Coronary artery (tissue), 2 donors: ENCODE measurements around the gene PLAAT1.

Experiments used
- DNase-seq: peaks from one replicate; pipeline ENCODE4 v3.0.0-alpha.2; 2017; ENCODE audit warnings: low spot score
- H3K27ac ChIP-seq, 2 donors: fragments of 200-600 bp; sonication (generic); one replicate each; pipeline ENCODE4 v1.5.1; 2016 to 2019
- H3K4me3 ChIP-seq: fragments of 200-600 bp; sonication (generic); 2 replicates; pipeline ENCODE4 v1.5.1; 2016; ENCODE audit warnings: mild to moderate bottlenecking, moderate library complexity
- TF ChIP-seq, protein P1 (sequence below): fragments of 200-600 bp; sonication (generic); IDR thresholded peaks from one replicate; pipeline ENCODE4 v1.5.1; 2019; ENCODE audit warnings: antibody characterized with exemption

The PLAAT1 gene

DNA sequence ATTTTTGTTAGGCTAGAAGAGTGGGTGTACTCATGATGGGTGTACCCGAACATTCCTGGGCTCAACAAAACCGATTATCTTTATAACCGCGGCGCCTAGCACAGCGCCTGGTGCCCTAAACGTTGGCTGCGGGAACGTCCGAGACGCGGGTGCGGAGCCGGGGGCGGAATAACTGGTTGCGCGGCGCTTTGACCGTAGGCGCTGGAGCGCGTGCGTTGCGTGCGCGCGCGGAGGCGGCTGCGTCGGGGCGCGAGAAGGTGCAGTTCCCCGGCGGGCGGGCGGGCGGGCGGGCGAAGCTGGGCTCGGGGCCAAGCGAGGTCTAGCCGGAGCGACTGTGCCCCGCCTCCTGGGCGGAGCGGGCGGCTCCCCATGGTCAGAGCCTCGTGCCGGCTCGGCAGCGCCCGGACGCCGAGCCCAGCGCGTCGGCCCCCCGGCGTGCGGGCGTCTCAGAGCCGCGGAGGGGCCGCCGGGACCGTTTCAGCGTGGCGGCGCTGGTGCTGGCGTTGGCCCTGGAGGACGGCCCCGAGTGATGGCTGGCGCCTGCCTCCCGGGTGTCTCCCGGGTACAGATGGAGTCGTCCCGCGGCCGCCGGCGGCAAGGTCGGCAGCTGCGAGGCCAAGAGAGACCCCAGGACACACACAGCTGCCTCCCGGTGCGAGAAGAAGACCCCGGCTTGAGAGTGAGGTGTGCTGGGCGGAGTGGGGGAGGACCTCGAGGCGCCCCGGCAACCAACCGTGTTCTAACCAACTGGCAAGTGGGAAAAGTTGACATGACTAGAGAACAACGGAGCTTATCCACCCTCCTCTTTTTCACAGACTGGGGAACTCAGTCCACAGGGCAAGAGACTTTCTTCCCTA lies at the start of gene PLAAT1:
Gene PLAAT1 (plus strand): TSS at position 373 of the 857 bp plus-strand sequence. CDS start 14,429 bp downstream, outside the sequence.
- Histone ChIP-seq H3K27ac (peak within 1 kb of the TSS in 1 of 2 donors; percentile 45), H3K4me3 (peak within 1 kb of the TSS; percentile 71)
- DNase-seq, result no peak
- TF ChIP-seq, protein P1, sequence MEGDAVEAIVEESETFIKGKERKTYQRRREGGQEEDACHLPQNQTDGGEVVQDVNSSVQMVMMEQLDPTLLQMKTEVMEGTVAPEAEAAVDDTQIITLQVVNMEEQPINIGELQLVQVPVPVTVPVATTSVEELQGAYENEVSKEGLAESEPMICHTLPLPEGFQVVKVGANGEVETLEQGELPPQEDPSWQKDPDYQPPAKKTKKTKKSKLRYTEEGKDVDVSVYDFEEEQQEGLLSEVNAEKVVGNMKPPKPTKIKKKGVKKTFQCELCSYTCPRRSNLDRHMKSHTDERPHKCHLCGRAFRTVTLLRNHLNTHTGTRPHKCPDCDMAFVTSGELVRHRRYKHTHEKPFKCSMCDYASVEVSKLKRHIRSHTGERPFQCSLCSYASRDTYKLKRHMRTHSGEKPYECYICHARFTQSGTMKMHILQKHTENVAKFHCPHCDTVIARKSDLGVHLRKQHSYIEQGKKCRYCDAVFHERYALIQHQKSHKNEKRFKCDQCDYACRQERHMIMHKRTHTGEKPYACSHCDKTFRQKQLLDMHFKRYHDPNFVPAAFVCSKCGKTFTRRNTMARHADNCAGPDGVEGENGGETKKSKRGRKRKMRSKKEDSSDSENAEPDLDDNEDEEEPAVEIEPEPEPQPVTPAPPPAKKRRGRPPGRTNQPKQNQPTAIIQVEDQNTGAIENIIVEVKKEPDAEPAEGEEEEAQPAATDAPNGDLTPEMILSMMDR, result no peak

DNA sequence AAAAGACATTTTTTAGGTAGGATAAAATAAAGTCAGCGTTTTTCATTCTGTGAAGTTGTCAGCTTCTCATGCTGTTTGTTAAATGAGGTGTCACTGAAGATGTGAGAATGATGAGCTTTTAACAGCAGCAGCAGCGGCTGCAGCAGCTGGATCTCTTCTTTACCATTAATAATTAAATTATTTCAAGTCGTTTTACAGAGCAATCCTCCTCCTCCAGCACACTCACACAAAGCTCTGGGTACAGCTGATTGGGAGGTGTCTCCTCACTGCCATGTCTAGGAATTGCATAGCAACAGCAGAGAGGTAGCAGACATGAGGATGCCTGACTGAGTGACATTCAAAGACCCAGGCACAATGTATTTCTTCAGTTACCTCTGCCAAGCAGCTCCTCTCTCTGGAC lies 46.7 kb upstream of the PLAAT1 start:
- TF ChIP-seq, protein P1, result no peak
- DNase-seq, result no peak
- Histone ChIP-seq H3K27ac (no peak overlapping the region), H3K4me3 (no peak overlapping the region)

DNA sequence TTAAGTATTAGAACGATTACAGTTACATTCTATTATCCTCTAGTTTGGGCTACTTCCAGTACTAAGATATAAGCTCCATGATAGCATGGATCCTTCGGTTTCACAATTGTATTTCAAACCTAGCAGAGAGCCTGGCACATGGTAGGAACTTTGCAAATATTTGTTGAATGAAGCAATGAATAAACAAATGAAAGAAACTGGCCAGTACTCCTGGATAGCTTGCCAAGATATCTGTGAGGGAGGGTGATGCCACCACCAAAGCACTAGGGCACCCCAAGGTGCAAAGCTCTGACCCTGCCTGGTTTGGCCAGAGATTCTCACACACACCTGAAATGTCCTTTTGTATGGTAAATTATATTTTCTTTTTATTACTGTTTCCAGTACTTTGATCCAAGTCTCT lies 44.3 kb upstream of the PLAAT1 start:
- TF ChIP-seq, protein P1, result no peak
- Histone ChIP-seq H3K27ac (no peak overlapping the region), H3K4me3 (no peak overlapping the region)
- no peak for DNase-seq

DNA sequence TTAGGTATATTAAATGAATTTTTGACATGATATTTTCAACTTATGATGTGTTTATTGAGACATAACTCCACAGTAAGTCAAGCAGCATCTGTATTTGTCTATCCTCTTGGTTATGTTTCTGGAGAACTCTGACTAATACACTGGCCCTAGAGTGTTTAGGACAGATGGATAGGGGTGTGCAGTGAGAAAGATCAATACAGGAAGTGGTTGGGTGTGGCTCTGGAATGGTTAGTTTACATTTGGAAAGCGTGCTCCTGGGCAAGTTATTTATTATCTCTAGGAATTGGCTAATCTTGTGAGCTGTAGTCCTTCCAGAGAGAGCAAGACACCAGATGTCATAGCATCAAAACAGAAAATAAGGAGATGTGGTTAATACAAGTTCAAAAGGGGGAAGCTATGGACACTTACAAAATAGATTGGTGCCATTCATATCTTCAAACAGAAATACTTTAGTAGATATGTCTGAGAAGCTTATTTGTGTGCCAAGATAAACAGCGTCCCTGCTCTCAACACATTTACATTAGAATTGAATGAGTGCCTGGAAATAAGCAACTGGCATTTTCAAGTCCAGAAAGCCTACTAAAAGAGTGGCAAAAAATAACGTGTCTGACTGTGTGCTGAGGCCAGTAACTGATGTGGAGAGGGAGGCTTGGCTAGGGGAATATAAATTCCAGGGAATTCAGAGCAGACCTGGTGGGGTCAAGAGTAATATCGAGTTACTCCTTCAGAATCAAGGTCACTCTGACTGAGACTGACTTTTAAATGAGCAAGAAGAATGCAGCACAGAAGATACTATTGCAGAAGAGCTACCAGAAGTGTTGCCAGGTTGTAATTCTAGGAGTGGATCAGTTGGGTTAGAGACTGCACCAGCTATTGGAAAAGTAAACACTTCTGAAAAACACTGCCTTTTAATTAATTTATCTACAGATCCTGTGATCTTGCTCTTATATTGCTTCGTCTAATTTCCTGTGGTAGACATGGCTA lies 33.4 kb upstream of the PLAAT1 start:
- no peak for DNase-seq
- TF ChIP-seq, protein P1, result no peak
- Histone ChIP-seq H3K27ac (no peak overlapping the region), H3K4me3 (no peak overlapping the region)

DNA sequence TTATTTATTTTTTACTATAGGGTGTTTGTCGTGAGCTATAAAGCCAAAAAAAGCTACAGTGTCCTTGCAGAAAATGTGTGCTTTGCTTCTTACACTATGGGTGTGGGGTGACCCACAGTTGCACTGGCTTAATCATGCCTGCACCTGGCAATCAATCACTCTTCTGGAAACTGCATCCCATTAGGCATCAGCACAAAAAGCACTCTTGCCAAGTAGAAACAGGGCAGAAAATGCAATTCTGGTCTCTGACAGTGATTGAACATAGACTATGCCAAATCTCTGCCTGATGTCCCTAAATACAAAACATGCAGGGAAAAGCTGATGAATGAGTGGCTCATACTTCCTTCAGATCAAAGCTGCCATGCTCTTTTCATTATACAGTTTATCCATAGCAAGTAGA lies 30.4 kb upstream of the PLAAT1 start:
- no peak for DNase-seq
- Histone ChIP-seq H3K4me3 (no peak overlapping the region), H3K27ac (no peak overlapping the region)
- TF ChIP-seq, protein P1, result no peak

DNA sequence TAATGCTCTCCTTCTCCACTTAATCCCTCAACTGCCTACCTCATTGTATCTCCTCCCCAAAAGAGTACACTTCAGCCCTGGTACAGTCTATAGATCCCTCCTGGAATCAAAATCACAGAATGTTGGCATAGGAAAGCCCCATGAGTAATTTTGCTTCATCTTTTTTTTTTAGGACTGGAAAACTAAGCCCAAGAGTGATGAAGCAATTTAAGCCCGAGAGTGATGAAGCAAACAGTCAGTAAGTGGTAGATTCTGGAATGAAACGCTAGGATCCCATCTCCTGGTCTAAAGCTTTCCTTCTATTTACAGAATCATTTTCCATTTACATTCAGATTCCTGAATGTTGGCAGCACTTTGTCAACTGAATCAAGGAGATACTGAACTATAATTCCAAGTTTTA lies 29.8 kb upstream of the PLAAT1 start:
- no peak for DNase-seq
- TF ChIP-seq, protein P1, result no peak
- Histone ChIP-seq H3K4me3 (no peak overlapping the region), H3K27ac (no peak overlapping the region)
